GM18870 (cell line): ENCODE measurements around the gene GNAS.
"Not testable (repeated sequence)": the region's sequence is repeated elsewhere in the genome, so short reads cannot be mapped to it uniquely, and the experiment has no call there.

ENCODE experiments used
- ATAC-seq: cut with Tn5 transposase; IDR thresholded peaks from one replicate; pipeline ENCODE4 v1.9.1; 2021; ENCODE audit warnings: moderate library complexity; ENCODE audit not compliant: unreplicated experiment

GNAS gene

GRCh38 chr20:58826271-58826670 is 26.2 kb upstream of the GNAS start:
- no peak for ATAC-seq

GRCh38 chr20:58828136-58828535 is 24.4 kb upstream of the GNAS start:
- ATAC-seq: no peak

- ATAC-seq: not testable (repeated sequence)
Measured at GRCh38 chr20:58828804-58829203, 23.7 kb upstream of the GNAS start.

GRCh38 chr20:58829531-58829941 is 23.0 kb upstream of the GNAS start:
- no peak for ATAC-seq

- ATAC-seq: no peak
Measured at GRCh38 chr20:58832457-58832856, 20.1 kb upstream of the GNAS start.

GRCh38 chr20:58833921-58834320 is 18.6 kb upstream of the GNAS start:
- no peak for ATAC-seq

GRCh38 chr20:58835231-58835630 is 17.3 kb upstream of the GNAS start:
- ATAC-seq: no peak

- no peak for ATAC-seq
Measured at GRCh38 chr20:58836616-58837204, 15.8 kb upstream of the GNAS start.

- ATAC-seq: no peak
Measured at GRCh38 chr20:58837717-58838116, 14.8 kb upstream of the GNAS start.

- no peak for ATAC-seq
Measured at GRCh38 chr20:58838174-58838573, 14.3 kb upstream of the GNAS start.

GRCh38 chr20:58839474-58839874 is 13.0 kb upstream of the GNAS start:
- ATAC-seq: no peak

GRCh38 chr20:58839991-58840747 is 12.3 kb upstream of the GNAS start:
- no peak for ATAC-seq

- no peak for ATAC-seq
Measured at GRCh38 chr20:58840816-58841538, 11.5 kb upstream of the GNAS start.

GRCh38 chr20:58841539-58842264 is 10.8 kb upstream of the GNAS start:
- no peak for ATAC-seq

GRCh38 chr20:58842276-58842675 is 10.2 kb upstream of the GNAS start:
- no peak for ATAC-seq

GRCh38 chr20:58843128-58843556 is 9.4 kb upstream of the GNAS start:
- ATAC-seq: no peak

- ATAC-seq: no peak
Measured at GRCh38 chr20:58845706-58846105, 6.8 kb upstream of the GNAS start.

- no peak for ATAC-seq
Measured at GRCh38 chr20:58847463-58847862, 5.1 kb upstream of the GNAS start.

- peak; percentile 84 for ATAC-seq
Measured at GRCh38 chr20:58850693-58851174, 1.8 kb upstream of the GNAS start, which contains the start of gene GNAS-AS1. Gene GNAS-AS1, minus strand, starts transcription at chr20:58850902.

GRCh38 chr20:58851221-58851968 is 1.1 kb upstream of the GNAS start:
- ATAC-seq: no peak
